Esophagus (tissue), 2 donors: ENCODE results near the gene AUH. TPM values are rescaled to one million over a fixed set of nuclear protein-coding genes. Genes with fewer than 3 reads are reported as not detected.

ENCODE experiments used
- H3K27ac ChIP-seq, 2 donors: one replicate each; pipeline ENCODE4 v1.5.1; 2013; ENCODE audit warnings: low read depth in 2 of 2, mild to moderate bottlenecking in 2 of 2, inconsistent platforms in 1 of 2, low read length in 1 of 2, moderate library complexity in 1 of 2
- H3K27me3 ChIP-seq, 2 donors: one replicate each; pipeline ENCODE4 v1.6.1; 2013; ENCODE audit warnings: low read length in 2 of 2, control low read depth in 1 of 2, mild to moderate bottlenecking in 1 of 2; ENCODE audit not compliant: insufficient read depth in 2 of 2, control insufficient read depth in 1 of 2
- H3K36me3 ChIP-seq, 2 donors: one replicate each; pipeline ENCODE4 v1.6.1; 2013; ENCODE audit warnings: low read length in 1 of 2; ENCODE audit not compliant: control insufficient read depth in 2 of 2, insufficient read depth in 2 of 2
- H3K4me1 ChIP-seq, 2 donors: one replicate each; pipeline ENCODE4 v1.6.1; 2013; ENCODE audit warnings: low read length in 1 of 2; ENCODE audit not compliant: control insufficient read depth in 2 of 2, insufficient read depth in 2 of 2
- H3K4me3 ChIP-seq, 2 donors: one replicate each; pipeline ENCODE4 v1.5.1; 2013; ENCODE audit warnings: low read length in 2 of 2, mild to moderate bottlenecking in 2 of 2, low read depth in 1 of 2, moderate library complexity in 1 of 2
- H3K9me3 ChIP-seq, 2 donors: one replicate each; pipeline ENCODE4 v1.6.1; 2013; ENCODE audit warnings: mild to moderate bottlenecking in 2 of 2, low read depth in 1 of 2, low read length in 1 of 2, moderate library complexity in 1 of 2; ENCODE audit not compliant: control insufficient read depth in 2 of 2, insufficient read depth in 1 of 2
- WGBS, 2 donors: extraction: QIAGEN DNeasy Blood & Tissue Kit; methylation state at CpG; one replicate each; pipeline ENCODE4 v1.1.7; 2013; 5-methylcytosine and 5-hydroxymethylcytosine counted together
- polyA plus RNA-seq, 2 donors: library from polyadenylated mRNA; stranded (reverse); fragments of 200-250 nt; gene quantifications; one replicate each; pipeline ENCODE4 v1.2.3, GENCODE V29; 2013
- donor health status: healthy with polysubstance abuse.
- donor health status: Bipolar disorder and iron deficiency.

AUH gene
- polyA plus RNA-seq, 2 donors = 7.2 to 11.5 TPM

GRCh38 chr9:91223000-91223399 lies 138.7 kb downstream of the AUH start:
- H3K9me3 ChIP-seq = no peaks in the 10 kb centered on the region
- no peaks in the 10 kb centered on the region for H3K27me3 ChIP-seq
- H3K4me1 ChIP-seq = no peaks in the 10 kb centered on the region
- 87 to 89% methylated on average over 5 of the region's 5 CpGs for WGBS, 2 donors
- H3K36me3 ChIP-seq = peaks cover 0 to 8% of the 10 kb centered on the region in 2 donors
- H3K4me3 ChIP-seq = no peak overlapping the region
- no peak overlapping the region for H3K27ac ChIP-seq

DNA sequence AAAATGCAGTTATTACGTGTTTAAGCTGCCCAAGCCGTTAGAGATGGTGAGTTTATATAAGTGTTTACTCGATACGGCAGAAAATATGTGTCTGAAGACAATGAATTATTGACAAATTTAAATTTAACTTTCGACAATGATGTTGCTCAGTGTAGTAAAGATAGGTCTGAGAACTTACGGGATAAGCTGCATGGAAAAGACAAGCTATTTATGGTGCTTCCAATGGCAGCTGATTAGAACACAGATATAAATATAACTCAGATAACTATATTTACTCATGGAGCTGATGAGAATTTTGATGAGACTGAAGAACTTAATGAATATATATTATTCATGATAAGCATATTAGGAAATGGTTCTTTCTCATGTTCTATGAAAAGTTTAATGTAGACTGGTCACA lies 139.3 kb downstream of the AUH start:
- 91 to 96% methylated on average over 6 of the region's 6 CpGs for WGBS, 2 donors
- H3K9me3 ChIP-seq = no peaks in the 10 kb centered on the region
- H3K4me1 ChIP-seq = no peaks in the 10 kb centered on the region
- H3K4me3 ChIP-seq = no peak overlapping the region
- H3K27me3 ChIP-seq = no peaks in the 10 kb centered on the region
- no peak overlapping the region for H3K27ac ChIP-seq
- H3K36me3 ChIP-seq = peaks cover 0 to 8% of the 10 kb centered on the region in 2 donors

GRCh38 chr9:91221332-91221731 lies 140.4 kb downstream of the AUH start:
- no peaks in the 10 kb centered on the region for H3K27me3 ChIP-seq
- WGBS, 2 donors = 62 to 71% methylated on average over 6 of the region's 6 CpGs
- peaks cover 0 to 8% of the 10 kb centered on the region in 2 donors for H3K36me3 ChIP-seq
- H3K9me3 ChIP-seq = no peaks in the 10 kb centered on the region
- H3K27ac ChIP-seq = no peak overlapping the region
- H3K4me1 ChIP-seq = no peaks in the 10 kb centered on the region
- H3K4me3 ChIP-seq = no peak overlapping the region

- H3K9me3 ChIP-seq = no peaks in the 10 kb centered on the region
- H3K4me3 ChIP-seq = no peak overlapping the region
- 83 to 85% methylated on average over 12 of the region's 12 CpGs for WGBS, 2 donors
- no peak overlapping the region for H3K27ac ChIP-seq
- no peaks in the 10 kb centered on the region for H3K27me3 ChIP-seq
- peaks cover 0 to 8% of the 10 kb centered on the region in 2 donors for H3K36me3 ChIP-seq
- H3K4me1 ChIP-seq = no peaks in the 10 kb centered on the region
These were observed 141.1 kb downstream of the AUH start for GRCh38 chr9:91220491-91221135.

DNA sequence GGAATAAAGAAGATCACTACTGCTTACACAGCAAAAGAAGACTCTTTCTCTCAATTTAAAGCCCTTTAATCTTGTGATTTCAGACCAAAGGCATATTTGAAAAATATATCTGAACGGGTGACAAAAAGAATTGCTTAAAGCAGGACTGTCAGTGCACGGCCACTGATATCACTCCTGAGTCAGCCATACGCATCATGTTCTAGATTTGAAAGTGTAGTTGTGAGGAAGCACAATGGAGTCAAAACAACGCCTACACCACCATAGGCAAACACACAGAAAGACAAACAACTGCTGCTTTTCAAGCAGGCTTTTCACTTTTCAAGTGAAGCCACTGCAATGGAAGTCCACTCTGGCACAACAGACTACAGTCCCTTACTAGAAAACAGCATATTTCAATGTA lies 141.7 kb downstream of the AUH start:
- H3K27me3 ChIP-seq = no peaks in the 10 kb centered on the region
- no peak overlapping the region for H3K4me3 ChIP-seq
- H3K36me3 ChIP-seq = peaks cover 0 to 8% of the 10 kb centered on the region in 2 donors
- H3K9me3 ChIP-seq = no peaks in the 10 kb centered on the region
- WGBS, 2 donors = 87 to 89% methylated on average over 4 of the region's 4 CpGs
- no peaks in the 10 kb centered on the region for H3K4me1 ChIP-seq
- no peak overlapping the region for H3K27ac ChIP-seq

GRCh38 chr9:91219557-91219956 lies 142.2 kb downstream of the AUH start:
- Histone ChIP-seq H3K36me3 (peaks cover 0 to 8% of the 10 kb centered on the region in 2 donors), H3K9me3 (no peaks in the 10 kb centered on the region), H3K4me1 (no peaks in the 10 kb centered on the region), H3K27me3 (no peaks in the 10 kb centered on the region), H3K4me3 (no peak overlapping the region), H3K27ac (no peak overlapping the region)
- WGBS, 2 donors = 66 to 83% methylated on average over 1 of the region's 1 CpG

DNA sequence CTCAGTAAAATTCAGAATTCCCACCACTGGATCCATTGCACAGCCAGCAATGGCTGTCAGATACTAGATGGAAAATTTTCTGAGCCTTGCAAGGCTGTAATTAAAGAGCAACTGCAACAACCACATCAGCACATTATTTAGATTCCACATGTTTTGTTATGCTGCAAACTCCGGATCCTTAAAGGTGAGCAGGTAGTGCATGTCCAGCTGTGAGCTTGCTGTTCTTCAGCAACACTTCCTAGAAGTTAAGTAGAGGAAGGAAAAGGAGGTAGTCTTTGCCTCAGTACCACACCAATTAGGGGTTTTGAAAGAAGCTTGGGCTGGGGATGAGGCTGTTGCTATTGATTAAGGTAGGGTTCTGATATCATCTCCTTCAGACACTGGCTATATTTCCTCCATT lies 144.3 kb downstream of the AUH start:
- Histone ChIP-seq H3K4me3 (no peak overlapping the region), H3K4me1 (no peaks in the 10 kb centered on the region), H3K36me3 (peaks cover 0 to 8% of the 10 kb centered on the region in 2 donors), H3K27ac (no peak overlapping the region), H3K9me3 (no peaks in the 10 kb centered on the region), H3K27me3 (no peaks in the 10 kb centered on the region)
- 95 to 97% methylated on average over 1 of the region's 1 CpG for WGBS, 2 donors

GRCh38 chr9:91214867-91215266 lies 146.9 kb downstream of the AUH start:
- 46 to 51% methylated on average over 3 of the region's 3 CpGs for WGBS, 2 donors
- H3K9me3 ChIP-seq = no peaks in the 10 kb centered on the region
- H3K36me3 ChIP-seq = peaks cover 0 to 4% of the 10 kb centered on the region in 2 donors
- H3K4me1 ChIP-seq = peaks cover 0 to 2% of the 10 kb centered on the region in 2 donors
- H3K27ac ChIP-seq = no peak overlapping the region
- H3K27me3 ChIP-seq = no peaks in the 10 kb centered on the region
- H3K4me3 ChIP-seq = no peak overlapping the region

DNA sequence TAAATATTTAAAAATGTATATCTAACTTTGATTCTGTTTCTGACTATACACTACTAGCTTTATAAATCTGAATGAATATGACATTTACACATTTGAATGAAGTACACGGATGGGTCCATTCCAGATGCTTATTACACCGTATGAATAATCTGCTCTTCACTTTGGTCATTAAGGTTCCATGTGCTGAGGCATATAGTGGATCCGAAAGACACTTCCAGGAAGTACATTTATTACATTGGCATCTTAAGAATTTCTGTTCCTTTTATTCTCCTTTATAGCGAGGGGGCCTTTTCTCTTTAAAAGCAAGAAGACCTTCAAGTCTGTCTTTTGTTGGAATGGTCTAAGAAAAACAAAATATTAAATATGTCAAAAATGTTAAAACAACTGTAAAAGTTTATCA lies 147.6 kb downstream of the AUH start:
- peaks cover 0 to 2% of the 10 kb centered on the region in 2 donors for H3K4me1 ChIP-seq
- 92 to 93% methylated on average over 4 of the region's 4 CpGs for WGBS, 2 donors
- H3K9me3 ChIP-seq = no peaks in the 10 kb centered on the region
- no peaks in the 10 kb centered on the region for H3K27me3 ChIP-seq
- H3K36me3 ChIP-seq = peaks cover 0 to 3% of the 10 kb centered on the region in 2 donors
- H3K27ac ChIP-seq = no peak overlapping the region
- no peak overlapping the region for H3K4me3 ChIP-seq

- Histone ChIP-seq H3K4me3 (no peak overlapping the region), H3K36me3 (no peaks in the 10 kb centered on the region), H3K9me3 (no peaks in the 10 kb centered on the region), H3K27me3 (no peaks in the 10 kb centered on the region), H3K27ac (no peak overlapping the region), H3K4me1 (peaks cover 3 to 5% of the 10 kb centered on the region in 2 donors)
- 84 to 92% methylated on average over 10 of the region's 10 CpGs for WGBS, 2 donors
These were observed 149.0 kb downstream of the AUH start for GRCh38 chr9:91212596-91213243.
